PFSK-1 (cell line): ENCODE results near the gene ZNF232.

Experiments used
- FOXP2 ChIP-seq: optimal IDR thresholded peaks from 2 replicates; pipeline ENCODE3; 2011; ENCODE audit warnings: borderline replicate concordance, control low read depth, inconsistent platforms; ENCODE audit not compliant: insufficient read depth; ENCODE audit errors: extremely low read length, extremely low read depth
- POLR2AphosphoS5 ChIP-seq: IDR thresholded peaks from 2 replicates; pipeline ENCODE4 v1.6.1; 2012; ENCODE audit warnings: low read depth, mild to moderate bottlenecking, control low read depth, low read length, moderate library complexity
- SIN3A ChIP-seq: IDR thresholded peaks from 2 replicates; pipeline ENCODE4 v1.6.1; 2012; ENCODE audit warnings: mild to moderate bottlenecking, low read length, moderate library complexity, borderline replicate concordance; ENCODE audit not compliant: insufficient read depth
- TAF1 ChIP-seq: IDR thresholded peaks from 2 replicates; pipeline ENCODE4 v1.6.1; 2012; ENCODE audit warnings: low read length, control low read depth, borderline replicate concordance; ENCODE audit not compliant: insufficient read depth
- TF ChIP-seq, protein P1 (sequence below), 2 experiments: IDR thresholded peaks; 2 replicates each; pipeline versions ENCODE4 v1.6.1 to v1.8.0; 2011 to 2012; ENCODE audit warnings: low read depth in 2 of 2, low read length in 2 of 2, control low read depth in 1 of 2, inconsistent platforms in 1 of 2, mild to moderate bottlenecking in 1 of 2, moderate library complexity in 1 of 2; ENCODE audit not compliant: insufficient read depth in 1 of 2

The ZNF232 gene

DNA sequence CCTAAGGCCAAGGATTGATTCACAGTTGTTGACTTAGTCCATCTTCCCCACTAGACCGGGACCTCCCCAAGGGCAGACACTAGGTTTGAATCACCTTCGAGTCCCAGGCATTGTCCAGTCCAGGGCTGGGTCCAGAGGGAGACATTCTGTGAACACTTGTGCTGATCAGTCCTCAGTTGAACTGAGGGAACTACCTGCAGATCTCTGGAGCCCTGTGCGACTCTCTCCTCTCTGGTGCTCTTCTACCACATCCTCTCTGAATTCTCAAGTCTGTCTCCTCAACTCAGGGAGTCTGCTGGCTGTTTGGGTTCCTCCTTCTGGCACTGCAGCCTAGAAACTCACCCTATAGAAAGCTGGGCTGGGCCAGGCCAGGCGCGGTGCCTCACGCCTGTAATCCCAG, 10.8 kb downstream of the ZNF232 start:
- no peak for TF ChIP-seq SIN3A
- no peak for TF ChIP-seq TAF1
- no peak for TF ChIP-seq FOXP2
- TF ChIP-seq, protein P1, sequence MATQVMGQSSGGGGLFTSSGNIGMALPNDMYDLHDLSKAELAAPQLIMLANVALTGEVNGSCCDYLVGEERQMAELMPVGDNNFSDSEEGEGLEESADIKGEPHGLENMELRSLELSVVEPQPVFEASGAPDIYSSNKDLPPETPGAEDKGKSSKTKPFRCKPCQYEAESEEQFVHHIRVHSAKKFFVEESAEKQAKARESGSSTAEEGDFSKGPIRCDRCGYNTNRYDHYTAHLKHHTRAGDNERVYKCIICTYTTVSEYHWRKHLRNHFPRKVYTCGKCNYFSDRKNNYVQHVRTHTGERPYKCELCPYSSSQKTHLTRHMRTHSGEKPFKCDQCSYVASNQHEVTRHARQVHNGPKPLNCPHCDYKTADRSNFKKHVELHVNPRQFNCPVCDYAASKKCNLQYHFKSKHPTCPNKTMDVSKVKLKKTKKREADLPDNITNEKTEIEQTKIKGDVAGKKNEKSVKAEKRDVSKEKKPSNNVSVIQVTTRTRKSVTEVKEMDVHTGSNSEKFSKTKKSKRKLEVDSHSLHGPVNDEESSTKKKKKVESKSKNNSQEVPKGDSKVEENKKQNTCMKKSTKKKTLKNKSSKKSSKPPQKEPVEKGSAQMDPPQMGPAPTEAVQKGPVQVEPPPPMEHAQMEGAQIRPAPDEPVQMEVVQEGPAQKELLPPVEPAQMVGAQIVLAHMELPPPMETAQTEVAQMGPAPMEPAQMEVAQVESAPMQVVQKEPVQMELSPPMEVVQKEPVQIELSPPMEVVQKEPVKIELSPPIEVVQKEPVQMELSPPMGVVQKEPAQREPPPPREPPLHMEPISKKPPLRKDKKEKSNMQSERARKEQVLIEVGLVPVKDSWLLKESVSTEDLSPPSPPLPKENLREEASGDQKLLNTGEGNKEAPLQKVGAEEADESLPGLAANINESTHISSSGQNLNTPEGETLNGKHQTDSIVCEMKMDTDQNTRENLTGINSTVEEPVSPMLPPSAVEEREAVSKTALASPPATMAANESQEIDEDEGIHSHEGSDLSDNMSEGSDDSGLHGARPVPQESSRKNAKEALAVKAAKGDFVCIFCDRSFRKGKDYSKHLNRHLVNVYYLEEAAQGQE (IDR thresholded peaks at IDR 0.05; ENCODE audit: insufficient read depth in 1 of 2, low read depth in 2 of 2, low read length in 2 of 2): no peak
- TF ChIP-seq POLR2AphosphoS5: no peak

DNA sequence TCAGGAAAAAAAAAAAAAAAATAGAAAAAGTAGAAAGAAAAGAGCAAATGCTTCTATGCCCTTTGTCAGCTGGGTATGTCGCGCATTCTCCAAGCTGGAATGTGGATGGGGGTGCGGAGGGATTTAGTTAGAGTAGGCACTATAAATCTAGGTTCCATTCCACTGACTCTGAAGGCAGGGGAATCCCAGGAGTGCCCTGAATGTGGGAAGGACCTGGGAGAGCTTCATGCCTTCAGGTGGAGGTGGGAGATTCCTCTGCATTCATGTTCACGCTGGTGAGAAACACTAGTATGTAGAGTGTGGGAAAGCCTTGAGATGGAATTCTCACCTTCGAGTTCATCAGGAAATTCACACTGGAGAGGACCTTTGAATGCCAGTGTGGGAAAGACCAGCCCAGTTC, 12.4 kb downstream of the ZNF232 start:
- TF ChIP-seq, protein P1 (IDR thresholded peaks at IDR 0.05; ENCODE audit: insufficient read depth in 1 of 2, low read depth in 2 of 2, low read length in 2 of 2): no peak
- TF ChIP-seq POLR2AphosphoS5 (no peak), TAF1 (no peak), FOXP2 (no peak), SIN3A (no peak)

DNA sequence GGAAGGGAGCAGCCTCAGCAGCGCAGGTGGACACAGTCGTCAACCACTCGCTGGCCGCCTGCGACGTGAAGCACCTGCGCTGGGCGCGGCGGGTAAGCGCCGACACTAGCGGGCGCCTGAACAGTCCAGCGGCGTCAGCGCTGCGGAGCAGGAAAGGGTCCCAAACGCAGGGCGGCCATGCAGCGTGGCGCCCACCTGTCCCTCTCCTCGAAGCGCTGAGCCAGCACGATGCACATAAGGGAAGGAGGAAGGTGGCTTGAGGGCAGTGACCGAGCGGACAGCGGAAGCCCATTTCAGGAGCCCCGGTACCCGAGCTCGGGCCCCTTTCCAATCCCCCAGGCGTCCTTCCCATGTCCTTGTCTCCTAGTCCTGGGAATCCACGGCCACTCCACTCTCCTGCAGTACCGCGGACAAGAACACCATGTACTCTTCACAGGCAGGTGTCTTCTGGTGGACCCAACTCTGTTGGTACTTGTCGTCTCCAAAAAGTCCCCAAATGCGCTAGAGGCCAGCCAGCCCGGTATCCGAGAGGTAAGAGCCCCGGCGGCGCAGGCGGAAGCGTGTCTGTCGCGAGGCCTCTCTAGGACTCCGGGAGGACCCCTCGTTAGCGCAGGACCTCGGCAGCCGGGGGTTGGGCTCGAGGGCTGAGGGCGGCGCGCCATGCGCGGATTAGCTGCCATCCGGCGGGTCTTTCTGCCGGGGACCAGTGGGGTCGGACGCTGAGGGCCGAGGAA, 14.4 kb downstream of the ZNF232 start:
- TF ChIP-seq POLR2AphosphoS5 (no peak), FOXP2 (no peak), SIN3A (no peak), TAF1 (no peak)

DNA sequence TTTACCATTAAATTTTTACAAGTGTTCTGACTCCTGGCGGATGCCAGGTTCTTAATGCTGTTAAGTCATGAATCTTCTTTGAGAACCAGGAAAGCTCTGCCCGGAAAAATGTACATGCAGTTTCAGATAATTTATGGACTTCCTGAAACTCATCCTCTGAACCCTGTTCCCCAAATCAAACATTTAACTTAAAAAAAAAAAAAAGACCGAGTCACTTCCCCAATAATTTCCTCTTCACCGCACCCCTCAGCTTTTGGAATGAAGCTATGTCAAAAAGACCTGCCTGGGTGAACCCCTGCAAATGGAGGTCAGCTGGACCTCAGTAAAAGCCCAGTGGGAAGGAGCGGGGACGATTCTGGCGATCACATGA, 15.0 kb downstream of the ZNF232 start:
- TF ChIP-seq SIN3A (no peak), TAF1 (no peak), POLR2AphosphoS5 (no peak), FOXP2 (no peak)
- TF ChIP-seq, protein P1 (IDR thresholded peaks at IDR 0.05; ENCODE audit: insufficient read depth in 1 of 2, low read depth in 2 of 2, low read length in 2 of 2): no peak

DNA sequence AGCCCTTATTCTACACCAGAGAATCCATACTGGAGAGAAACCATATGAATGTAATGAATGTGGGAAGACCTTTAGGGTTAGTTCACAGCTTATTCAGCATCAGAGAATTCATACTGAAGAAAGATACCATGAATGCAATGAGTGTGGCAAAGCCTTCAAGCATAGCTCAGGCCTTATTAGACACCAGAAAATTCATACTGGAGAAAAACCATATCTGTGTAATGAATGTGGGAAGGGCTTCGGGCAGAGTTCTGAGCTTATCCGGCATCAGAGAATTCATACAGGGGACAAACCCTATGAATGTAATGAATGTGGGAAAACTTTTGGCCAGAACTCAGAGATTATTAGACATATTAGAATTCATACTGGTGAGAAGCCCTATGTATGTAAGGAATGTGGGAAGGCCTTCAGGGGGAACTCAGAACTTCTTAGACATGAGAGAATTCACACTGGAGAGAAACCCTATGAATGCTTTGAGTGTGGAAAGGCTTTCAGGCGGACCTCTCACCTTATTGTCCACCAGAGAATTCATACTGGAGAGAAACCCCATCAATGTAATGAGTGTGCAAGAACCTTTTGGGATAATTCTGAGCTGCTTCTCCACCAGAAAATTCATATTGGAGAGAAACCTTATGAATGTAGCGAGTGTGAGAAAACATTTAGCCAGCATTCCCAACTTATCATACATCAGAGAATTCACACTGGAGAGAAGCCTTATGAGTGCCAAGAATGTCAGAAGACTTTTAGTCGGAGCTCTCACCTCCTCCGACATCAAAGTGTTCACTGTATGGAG, 19.3 kb downstream of the ZNF232 start:
- TF ChIP-seq, protein P1 (IDR thresholded peaks at IDR 0.05; ENCODE audit: insufficient read depth in 1 of 2, low read depth in 2 of 2, low read length in 2 of 2): no peak
- TF ChIP-seq TAF1 (no peak), SIN3A (no peak), POLR2AphosphoS5 (no peak), FOXP2 (no peak)
